NCI-H524 (cell line): ENCODE results near the gene RIT1.

Experiments used
- DNase-seq, 2 experiments: peaks; one replicate each; lab custom pipeline; 2025; lab: John Stamatoyannopoulos, UW

RIT1 gene

DNA sequence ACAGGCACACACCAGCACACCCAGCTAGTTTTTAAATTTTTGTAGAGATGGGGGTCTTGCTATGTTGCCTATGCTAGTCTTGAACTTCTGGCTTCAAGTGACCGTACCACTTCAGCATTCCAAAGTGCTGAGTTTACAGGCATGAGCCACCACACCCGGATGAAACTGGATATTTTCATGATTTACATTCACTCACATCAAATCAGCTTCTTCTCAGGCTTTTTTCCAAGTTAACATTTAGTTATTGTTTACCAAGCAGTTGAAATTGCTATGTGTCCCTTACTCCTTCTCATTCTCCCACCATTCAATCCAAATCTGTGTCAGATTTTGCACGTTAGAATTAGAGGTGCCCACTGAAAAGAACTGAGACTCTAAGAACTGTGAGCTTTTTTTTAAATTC is 18.4 kb downstream of the RIT1 start:
- DNase-seq = no peak

GRCh38 chr1:155890251-155890650 is 20.9 kb downstream of the RIT1 start:
- no peak for DNase-seq

DNA sequence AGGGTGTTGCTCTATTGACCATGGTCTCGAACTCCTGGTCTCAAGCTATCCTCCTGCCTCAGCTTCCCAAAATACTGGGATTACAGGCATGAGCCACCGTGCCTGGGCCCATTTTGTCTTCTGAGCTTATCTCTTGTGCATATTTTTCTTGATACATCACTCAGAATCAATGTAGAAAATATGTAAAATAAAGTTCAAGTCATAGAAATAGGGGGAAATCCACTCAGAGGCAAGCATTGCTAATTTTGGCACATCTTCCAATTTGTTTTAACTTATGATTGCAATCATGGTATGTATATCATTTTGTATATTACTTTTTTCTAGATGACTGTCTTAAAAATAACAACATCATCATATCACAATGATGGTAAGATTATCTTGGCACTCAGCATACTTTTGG is 21.6 kb downstream of the RIT1 start:
- no peak for DNase-seq

DNA sequence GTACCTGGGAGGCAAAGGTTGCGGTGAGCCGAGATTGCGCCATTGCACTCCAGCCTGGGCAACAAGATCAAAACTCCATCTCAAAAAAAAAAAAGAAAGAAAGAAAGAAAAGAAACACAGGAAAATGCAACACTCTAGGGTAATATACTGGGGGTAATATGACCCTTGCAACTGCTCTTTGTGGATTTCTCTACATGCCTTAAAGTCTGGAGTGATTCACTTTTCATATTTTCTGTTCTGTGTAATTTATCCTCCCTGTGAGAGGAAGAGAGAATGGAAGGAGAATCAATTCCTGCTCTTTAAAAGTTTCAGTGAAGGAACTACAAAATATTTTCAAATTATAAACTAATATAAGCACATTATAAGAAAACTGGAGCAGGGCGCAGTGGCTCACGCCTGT is 22.7 kb downstream of the RIT1 start:
- DNase-seq = no peak

DNA sequence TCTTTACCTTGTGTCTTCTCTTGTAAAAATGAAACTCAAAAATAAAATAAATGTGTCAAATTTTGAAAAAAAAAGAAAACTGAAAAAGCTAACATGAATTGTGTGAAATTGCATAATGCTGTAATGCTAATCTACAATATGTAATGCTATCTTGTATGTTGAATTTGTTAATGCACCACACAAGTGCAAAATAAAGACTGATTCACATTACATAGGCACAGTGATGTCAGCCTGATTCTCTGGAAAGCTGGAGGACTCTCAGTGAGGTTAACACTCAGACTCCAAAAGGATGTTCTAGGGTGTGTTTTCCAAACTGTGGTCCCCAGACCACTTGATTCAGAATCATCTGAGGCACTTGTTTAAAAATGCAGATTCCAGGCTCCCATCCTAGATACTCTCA is 26.2 kb downstream of the RIT1 start:
- DNase-seq = no peak

DNA sequence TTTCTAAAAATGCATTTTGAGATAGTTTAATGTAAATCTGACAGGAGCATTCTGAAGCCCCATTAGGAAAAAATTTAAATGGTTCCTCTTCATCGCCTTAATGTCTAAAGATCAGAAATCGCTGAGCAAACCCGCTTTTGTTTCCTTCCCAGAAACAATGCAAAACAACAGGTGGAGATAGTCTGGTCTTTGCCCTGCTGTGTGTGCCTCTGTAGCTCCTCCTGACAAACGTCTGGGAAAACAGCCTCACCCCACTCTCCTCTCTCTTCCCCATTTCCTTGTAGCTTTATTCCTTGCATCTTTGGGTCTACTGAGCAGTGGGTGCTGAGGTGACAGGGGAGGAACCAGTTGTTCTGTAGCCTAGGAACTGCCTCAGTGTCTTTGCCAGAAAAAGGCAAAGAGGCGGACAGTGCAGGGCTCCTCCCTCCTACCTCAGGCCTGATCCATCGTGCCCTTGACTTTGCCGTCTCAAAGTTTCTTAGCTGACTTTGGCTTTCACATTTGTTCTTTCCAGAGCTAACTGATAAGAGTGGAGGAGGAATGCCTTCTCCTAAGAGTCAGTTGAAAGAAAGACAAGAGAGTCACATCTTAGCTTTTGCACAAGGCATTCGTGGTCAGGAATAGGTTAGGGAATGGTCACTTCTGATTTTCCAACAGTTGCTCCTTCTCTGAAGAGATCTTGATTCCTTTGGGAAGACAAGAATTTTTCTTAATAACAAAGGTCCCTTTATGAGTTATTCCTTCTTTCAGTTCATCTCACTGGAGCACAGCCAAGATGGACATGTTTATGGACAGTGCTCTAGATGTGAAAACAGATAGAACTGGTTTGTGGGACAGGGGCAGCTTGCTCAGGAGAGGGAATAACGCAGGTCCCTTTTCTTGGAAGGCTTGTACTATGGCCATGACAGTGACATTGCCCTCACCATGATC is 26.9 kb downstream of the RIT1 start:
- no peak for DNase-seq

DNA sequence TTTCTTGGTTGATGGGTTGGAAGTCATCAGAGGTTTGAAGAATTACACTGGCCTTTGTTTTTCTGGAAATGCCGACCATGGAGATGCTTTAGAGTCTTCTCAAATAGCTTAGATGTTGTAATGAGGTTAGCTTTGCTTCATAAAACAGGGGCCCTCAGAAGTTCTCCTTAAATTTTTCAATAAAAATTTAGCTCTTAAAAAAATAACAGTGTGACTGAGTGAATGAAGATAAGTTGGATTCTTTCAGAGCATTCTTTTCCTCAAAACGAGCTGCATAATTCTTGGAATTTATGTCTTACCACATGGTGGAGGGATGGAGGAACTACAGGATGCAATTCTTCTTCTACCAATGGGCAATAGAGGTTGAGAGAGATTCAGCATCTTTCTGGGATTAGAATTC is 28.4 kb downstream of the RIT1 start:
- DNase-seq = no peak

DNA sequence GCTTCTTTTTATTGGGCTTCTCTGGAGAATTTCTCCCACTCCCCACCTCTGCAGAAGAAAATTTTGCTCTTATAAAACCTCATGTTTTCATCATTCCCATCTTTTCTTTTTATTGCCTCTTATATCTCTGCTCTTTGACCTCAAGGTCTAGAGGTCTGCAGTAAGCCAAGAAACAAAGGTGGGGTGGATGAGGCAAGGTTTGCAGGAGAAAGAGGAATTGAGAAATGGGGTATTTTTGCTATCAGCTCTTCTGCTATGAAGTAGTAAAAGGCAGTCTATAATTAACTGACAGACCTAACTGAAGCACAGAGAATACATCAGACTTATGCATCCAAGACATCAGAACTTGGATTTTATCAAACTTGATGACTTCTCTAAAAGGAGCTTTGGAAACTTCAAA is 28.9 kb downstream of the RIT1 start:
- no peak for DNase-seq

- no peak for DNase-seq
Observed at GRCh38 chr1:155880950-155881349, 30.2 kb downstream of the RIT1 start.

DNA sequence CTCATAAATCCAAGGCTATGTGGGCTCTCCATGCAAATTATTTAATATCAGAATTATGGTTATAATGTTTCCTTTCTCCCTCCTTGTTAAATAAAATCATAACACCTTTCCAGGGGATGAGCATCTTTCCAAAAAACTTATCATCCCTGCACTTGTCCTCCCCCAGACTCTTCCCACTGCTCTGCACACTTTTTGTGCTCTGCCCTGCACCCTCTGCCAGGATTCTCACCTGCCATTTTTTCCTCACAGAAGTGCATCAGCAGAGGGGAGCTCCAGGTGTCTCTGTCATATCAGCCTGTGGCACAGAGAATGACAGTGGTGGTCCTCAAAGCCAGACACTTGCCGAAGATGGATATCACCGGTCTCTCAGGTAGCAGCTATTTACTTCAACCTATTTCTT is 30.9 kb downstream of the RIT1 start:
- no peak for DNase-seq

GRCh38 chr1:155877945-155878344 is 33.2 kb downstream of the RIT1 start:
- no peak for DNase-seq

GRCh38 chr1:155873860-155874259 is 37.3 kb downstream of the RIT1 start:
- peak; percentile 13 to 50 for DNase-seq

DNA sequence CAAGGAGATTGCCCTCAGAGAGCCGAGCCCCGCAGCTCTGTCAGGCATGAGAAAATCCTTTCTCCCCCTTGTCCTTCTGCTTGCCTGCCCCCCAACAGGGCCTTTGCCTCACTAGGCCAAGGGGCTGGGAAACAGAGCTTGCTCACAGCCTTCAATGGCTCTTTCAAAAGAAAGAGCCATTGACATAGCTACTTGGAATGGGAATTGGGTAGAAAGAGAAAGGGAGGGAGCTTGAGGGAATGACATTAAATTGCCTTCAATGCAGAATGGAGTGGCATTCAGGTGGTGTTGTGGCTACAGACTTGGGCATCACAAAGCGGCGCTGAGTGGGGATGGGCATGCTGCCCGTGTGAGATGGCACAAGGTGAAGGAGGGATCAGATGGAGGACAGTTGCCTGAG is 38.6 kb downstream of the RIT1 start:
- no peak for DNase-seq

DNA sequence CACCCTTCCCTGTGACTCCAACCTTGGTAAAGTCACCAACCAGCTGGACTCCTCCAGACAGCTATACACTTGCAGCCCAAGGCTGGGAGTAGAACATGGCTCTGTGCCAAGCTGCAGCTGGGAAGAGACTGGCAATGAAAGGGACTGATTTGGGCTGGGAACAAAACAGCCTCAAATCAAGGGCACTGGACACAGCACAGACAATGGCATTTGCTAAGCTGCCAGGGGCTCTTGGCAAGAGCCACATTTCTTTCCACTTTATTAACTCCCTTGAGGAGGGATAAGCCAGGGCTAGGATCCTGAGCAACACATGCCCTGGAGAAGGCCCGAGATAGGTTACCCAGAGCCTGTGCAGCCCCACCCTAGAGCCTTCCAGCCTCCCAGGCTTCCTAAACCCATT is 39.8 kb downstream of the RIT1 start:
- peak; percentile 28 to 68 for DNase-seq

- DNase-seq = no peak
Observed at GRCh38 chr1:155867766-155868165, 43.4 kb downstream of the RIT1 start.

DNA sequence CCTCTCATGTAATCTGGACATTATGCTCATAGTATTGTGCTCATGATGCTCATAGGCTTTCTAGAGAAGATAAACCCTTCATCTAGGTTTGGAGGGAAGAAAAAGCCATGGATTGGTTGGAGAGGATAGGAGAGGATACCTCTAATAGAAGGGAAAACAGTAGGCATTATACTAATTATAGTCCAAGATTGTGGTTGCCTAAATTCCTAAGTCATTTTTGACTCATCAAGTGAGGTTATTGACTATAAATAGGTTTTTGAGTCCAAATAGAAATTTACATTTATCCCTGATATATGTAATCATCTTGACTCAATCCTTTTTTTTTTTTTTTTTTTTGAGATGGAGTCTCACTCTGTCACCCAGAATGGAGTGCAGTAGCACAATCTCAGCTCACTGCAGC is 46.8 kb downstream of the RIT1 start:
- DNase-seq = no peak

DNA sequence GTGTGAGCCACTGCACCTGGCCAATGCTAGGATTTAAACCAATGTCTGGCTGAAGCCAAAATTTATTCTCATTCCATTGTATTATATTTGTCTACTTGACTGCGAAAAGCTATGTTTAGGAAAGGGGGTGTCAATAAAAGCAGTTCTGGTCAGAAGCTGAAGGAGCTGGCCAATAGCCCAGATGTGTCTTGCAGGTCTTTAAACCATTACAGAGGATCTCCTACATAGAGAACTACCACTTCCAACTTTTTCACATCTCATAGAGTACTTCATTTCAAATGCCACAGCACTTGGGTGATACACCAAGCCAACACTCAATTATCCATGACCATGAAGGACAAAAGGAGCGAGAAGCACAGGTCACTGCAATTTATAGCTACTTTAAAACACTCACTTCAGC is 49.3 kb downstream of the RIT1 start:
- DNase-seq = no peak

GRCh38 chr1:155860970-155861510 is 50.1 kb downstream of the RIT1 start:
- DNase-seq = no peak

GRCh38 chr1:155859881-155860871 is 51.0 kb downstream of the RIT1 start:
- DNase-seq = peak; percentile 67 to 68

DNA sequence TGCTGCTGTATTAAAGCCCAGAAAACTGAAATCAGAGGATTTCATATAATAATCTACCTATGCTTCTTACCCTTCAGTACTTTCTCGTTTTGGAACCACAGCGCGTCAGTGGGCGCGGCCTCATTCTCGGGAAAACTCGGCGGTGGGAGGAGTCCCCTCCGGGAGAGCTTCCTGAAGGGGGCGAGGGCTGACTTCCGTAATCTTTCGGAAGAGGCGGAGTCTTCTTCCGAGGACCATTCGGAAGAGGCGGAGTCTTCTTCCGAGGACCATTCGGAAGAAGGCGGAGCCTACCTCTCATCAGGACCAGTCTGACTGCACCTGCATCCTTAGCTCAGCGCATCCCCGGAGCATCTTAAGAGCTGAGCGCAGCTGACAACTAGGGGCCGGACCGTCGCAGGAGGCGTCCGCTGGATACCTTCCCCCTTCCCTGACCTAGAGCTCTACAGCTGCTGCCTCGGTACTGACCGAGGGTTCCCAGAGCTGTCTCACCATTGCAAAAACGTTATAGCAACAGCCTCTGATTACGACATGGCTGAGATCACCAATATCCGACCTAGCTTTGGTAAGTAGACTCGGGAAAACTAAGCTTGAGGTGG is 51.8 kb downstream of the RIT1 start, which contains the start of gene SYT11:
Gene SYT11 (plus strand): TSS at position 334 of the 596 bp plus-strand sequence. CDS start 195 bp downstream, at position 529.
- peak; percentile 92 to 96 for DNase-seq

- DNase-seq = no peak
Observed at GRCh38 chr1:155858800-155859233, 52.3 kb downstream of the RIT1 start.
